ENCODE results near the gene MCF2L2. TPM values are rescaled to one million over a fixed set of nuclear protein-coding genes. Genes with fewer than 3 reads are reported as not detected.

MCF2L2 gene
- total and polyA plus RNA-seq, 2 donors (not counting 1 experiment from before 2014, with no cell fraction given), result 0.03 to 1.6 TPM

- WGBS (ENCODE audit: insufficient coverage), result 94% methylated on average over 10 of the region's 11 CpGs
- no peak overlapping the region for H3K4me3 ChIP-seq (ENCODE audit: control extremely low read depth in 1 of 5, extremely low read depth in 1 of 5, insufficient read depth in 1 of 5, low read depth in 2 of 5, low read length in 4 of 5)
- no peaks in the 10 kb centered on the region for H4K20me1 ChIP-seq (ENCODE audit: control insufficient read depth, insufficient read depth, low read length, poor library complexity, severe bottlenecking)
- H3K27me3 ChIP-seq (replicated peaks in 1 of 4; ENCODE audit: control extremely low read depth in 1 of 4, control insufficient read depth in 3 of 4, insufficient read depth in 4 of 4, low read length in 3 of 4), result peaks cover 0 to 71% (median 53%) of the 10 kb centered on the region in 4 experiments
- Mint-ChIP-seq H3K27me3 (peaks cover 86% of the 10 kb centered on the region), H3K9me3 (ENCODE audit: insufficient read depth) (no peaks in the 10 kb centered on the region), H3K27ac (no peak overlapping the region), H3K4me1 (no peaks in the 10 kb centered on the region), H3K4me3 (no peak overlapping the region)
- peaks cover 1 to 16% (median 7%) of the 10 kb centered on the region in 3 donors for H3K9me3 ChIP-seq (ENCODE audit: control extremely low read depth in 1 of 3, control insufficient read depth in 2 of 3, insufficient read depth in 1 of 3, low read length in 2 of 3)
- H3K79me2 ChIP-seq (ENCODE audit: control insufficient read depth, insufficient read depth, low read length), result no peaks in the 10 kb centered on the region
- no peak overlapping the region for H3K4me2 ChIP-seq (replicated peaks; ENCODE audit: low read depth, low read length, poor library complexity, severe bottlenecking)
- POLR2A ChIA-PET, result no interaction called here
- no peak overlapping the region for H3K27ac ChIP-seq (ENCODE audit: low read length in 2 of 2)
- no peak for TF ChIP-seq CTCF (IDR thresholded peaks at IDR 0.05)
- no peak for TF ChIP-seq EZH2 (IDR thresholded peaks at IDR 0.05; ENCODE audit: borderline replicate concordance, insufficient read depth, low read depth, low read length, poor library complexity, severe bottlenecking)
- intact Hi-C loops (cut with micrococcal nuclease), result no loop called here
- ATAC-seq (ENCODE audit: low read depth), result no peak
- H2AFZ ChIP-seq (ENCODE audit: insufficient read depth, low read depth, low read length, poor library complexity, severe bottlenecking), result no peak overlapping the region
- H3K4me1 ChIP-seq (ENCODE audit: control insufficient read depth in 2 of 2, insufficient read depth in 2 of 2, low read length in 2 of 2), result no peaks in the 10 kb centered on the region
- H3K36me3 ChIP-seq (replicated peaks in 1 of 2; ENCODE audit: control extremely low read depth in 1 of 2, control insufficient read depth in 1 of 2, extremely low read depth in 1 of 2, insufficient read depth in 2 of 2, low read length in 1 of 2), result no peaks in the 10 kb centered on the region
- CTCF ChIA-PET, result interaction anchor here (1.5 kb wide), 1 partner anchor 244 kb away, joined by 5 read pairs; no protein-coding TSS in a partner anchor
- H3K9ac ChIP-seq (ENCODE audit: low read length), result no peak overlapping the region
- no peak for DNase-seq
Observed at GRCh38 chr3:183142199-183142598, 286.2 kb downstream of the MCF2L2 start.

GRCh38 chr3:183134844-183135243 is 293.6 kb downstream of the MCF2L2 start:
- Histone ChIP-seq H3K9ac (ENCODE audit: low read length) (no peak overlapping the region), H3K36me3 (replicated peaks in 1 of 2; ENCODE audit: control extremely low read depth in 1 of 2, control insufficient read depth in 1 of 2, extremely low read depth in 1 of 2, insufficient read depth in 2 of 2, low read length in 1 of 2) (no peaks in the 10 kb centered on the region), H3K4me3 (ENCODE audit: control extremely low read depth in 1 of 5, extremely low read depth in 1 of 5, insufficient read depth in 1 of 5, low read depth in 2 of 5, low read length in 4 of 5) (no peak overlapping the region), H4K20me1 (ENCODE audit: control insufficient read depth, insufficient read depth, low read length, poor library complexity, severe bottlenecking) (no peaks in the 10 kb centered on the region), H3K9me3 (ENCODE audit: control extremely low read depth in 1 of 3, control insufficient read depth in 2 of 3, insufficient read depth in 1 of 3, low read length in 2 of 3) (peaks cover 1 to 25% (median 9%) of the 10 kb centered on the region in 3 donors), H3K4me1 (ENCODE audit: control insufficient read depth in 2 of 2, insufficient read depth in 2 of 2, low read length in 2 of 2) (no peaks in the 10 kb centered on the region), H3K4me2 (replicated peaks; ENCODE audit: low read depth, low read length, poor library complexity, severe bottlenecking) (no peak overlapping the region), H3K27me3 (replicated peaks in 1 of 4; ENCODE audit: control extremely low read depth in 1 of 4, control insufficient read depth in 3 of 4, insufficient read depth in 4 of 4, low read length in 3 of 4) (peaks cover 0 to 60% (median 42%) of the 10 kb centered on the region in 4 experiments), H2AFZ (ENCODE audit: insufficient read depth, low read depth, low read length, poor library complexity, severe bottlenecking) (no peak overlapping the region), H3K79me2 (ENCODE audit: control insufficient read depth, insufficient read depth, low read length) (no peaks in the 10 kb centered on the region), H3K27ac (ENCODE audit: low read length in 2 of 2) (no peak overlapping the region)
- ATAC-seq (ENCODE audit: low read depth), result no peak
- H3K27me3 Mint-ChIP-seq, result peaks cover 69% of the 10 kb centered on the region
- DNase-seq, result no peak
- TF ChIP-seq EZH2 (IDR thresholded peaks at IDR 0.05; ENCODE audit: borderline replicate concordance, insufficient read depth, low read depth, low read length, poor library complexity, severe bottlenecking) (no peak), CTCF (IDR thresholded peaks at IDR 0.05) (no peak)
- intact Hi-C loops (cut with micrococcal nuclease), result no loop called here
- H3K9me3 Mint-ChIP-seq (ENCODE audit: insufficient read depth), result no peaks in the 10 kb centered on the region
- CTCF ChIA-PET, result interaction anchor here (1.5 kb wide), 1 partner anchor 54 kb away, joined by 3 read pairs; no protein-coding TSS in a partner anchor
- no peak overlapping the region for H3K4me3 Mint-ChIP-seq
- WGBS (ENCODE audit: insufficient coverage), result 86% methylated on average over 1 of the region's 2 CpGs
- H3K27ac Mint-ChIP-seq, result no peak overlapping the region
- no peaks in the 10 kb centered on the region for H3K4me1 Mint-ChIP-seq
- POLR2A ChIA-PET, result no interaction called here

All from B cell (primary cell).